ENCODE measurements around the gene PNKP.

The PNKP gene

GRCh38 chr19:49895566-49896297 is 28.4 kb upstream of the PNKP start:
- DNase-seq (ENCODE audit: low spot score), result peak; percentile 68
- in situ Hi-C loops (cut with MboI; ENCODE audit: low pct_unique_long_range_greater_than_20kb, low sequenced_read_pairs, unreplicated experiment), result no loop called here
- TF ChIP-seq, protein P1, sequence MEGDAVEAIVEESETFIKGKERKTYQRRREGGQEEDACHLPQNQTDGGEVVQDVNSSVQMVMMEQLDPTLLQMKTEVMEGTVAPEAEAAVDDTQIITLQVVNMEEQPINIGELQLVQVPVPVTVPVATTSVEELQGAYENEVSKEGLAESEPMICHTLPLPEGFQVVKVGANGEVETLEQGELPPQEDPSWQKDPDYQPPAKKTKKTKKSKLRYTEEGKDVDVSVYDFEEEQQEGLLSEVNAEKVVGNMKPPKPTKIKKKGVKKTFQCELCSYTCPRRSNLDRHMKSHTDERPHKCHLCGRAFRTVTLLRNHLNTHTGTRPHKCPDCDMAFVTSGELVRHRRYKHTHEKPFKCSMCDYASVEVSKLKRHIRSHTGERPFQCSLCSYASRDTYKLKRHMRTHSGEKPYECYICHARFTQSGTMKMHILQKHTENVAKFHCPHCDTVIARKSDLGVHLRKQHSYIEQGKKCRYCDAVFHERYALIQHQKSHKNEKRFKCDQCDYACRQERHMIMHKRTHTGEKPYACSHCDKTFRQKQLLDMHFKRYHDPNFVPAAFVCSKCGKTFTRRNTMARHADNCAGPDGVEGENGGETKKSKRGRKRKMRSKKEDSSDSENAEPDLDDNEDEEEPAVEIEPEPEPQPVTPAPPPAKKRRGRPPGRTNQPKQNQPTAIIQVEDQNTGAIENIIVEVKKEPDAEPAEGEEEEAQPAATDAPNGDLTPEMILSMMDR (IDR thresholded peaks at IDR 0.05; ENCODE audit: extremely low read depth, insufficient read depth, missing control alignments), result no peak

GRCh38 chr19:49894879-49895565 is 27.6 kb upstream of the PNKP start:
- in situ Hi-C loops (cut with MboI; ENCODE audit: low pct_unique_long_range_greater_than_20kb, low sequenced_read_pairs, unreplicated experiment), result no loop called here
- TF ChIP-seq, protein P1 (IDR thresholded peaks at IDR 0.05; ENCODE audit: extremely low read depth, insufficient read depth, missing control alignments), result no peak
- DNase-seq (ENCODE audit: low spot score), result peak; percentile 75

DNA sequence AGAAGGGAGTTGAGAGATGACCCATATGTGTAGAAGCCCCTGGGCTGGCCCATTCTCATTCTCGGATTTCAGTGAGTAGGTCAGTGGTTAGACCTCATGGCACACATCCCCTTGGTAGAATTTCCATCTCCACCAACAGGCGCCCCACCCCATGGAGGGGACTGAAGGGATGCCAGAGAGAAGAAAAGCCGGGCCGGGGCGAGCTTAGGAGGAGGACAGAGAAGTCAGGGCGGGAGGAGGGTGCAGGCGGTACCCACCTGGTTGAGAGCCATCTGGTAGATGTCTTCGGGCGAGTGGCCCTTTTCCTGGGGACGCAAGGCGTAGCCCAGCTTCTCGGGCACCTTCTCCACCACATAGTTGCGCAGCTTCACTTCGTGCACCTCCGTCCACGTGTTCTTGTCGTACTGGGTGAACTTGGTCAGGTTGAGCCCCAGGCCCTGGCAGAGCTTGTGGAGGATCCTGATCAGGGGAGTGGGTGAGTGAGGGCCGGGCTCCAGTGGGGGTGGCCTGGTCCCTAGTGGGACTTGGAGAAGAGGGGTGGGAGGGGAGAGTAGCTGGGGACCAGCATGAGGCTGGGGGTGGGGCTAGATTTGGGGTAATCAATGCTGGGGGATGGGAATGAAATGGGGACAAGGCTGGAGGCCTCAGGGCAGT is 26.8 kb upstream of the PNKP start:
- no peak for DNase-seq (ENCODE audit: low spot score)
- TF ChIP-seq, protein P1 (IDR thresholded peaks at IDR 0.05; ENCODE audit: extremely low read depth, insufficient read depth, missing control alignments), result no peak
- in situ Hi-C loops (cut with MboI; ENCODE audit: low pct_unique_long_range_greater_than_20kb, low sequenced_read_pairs, unreplicated experiment), result no loop called here

DNA sequence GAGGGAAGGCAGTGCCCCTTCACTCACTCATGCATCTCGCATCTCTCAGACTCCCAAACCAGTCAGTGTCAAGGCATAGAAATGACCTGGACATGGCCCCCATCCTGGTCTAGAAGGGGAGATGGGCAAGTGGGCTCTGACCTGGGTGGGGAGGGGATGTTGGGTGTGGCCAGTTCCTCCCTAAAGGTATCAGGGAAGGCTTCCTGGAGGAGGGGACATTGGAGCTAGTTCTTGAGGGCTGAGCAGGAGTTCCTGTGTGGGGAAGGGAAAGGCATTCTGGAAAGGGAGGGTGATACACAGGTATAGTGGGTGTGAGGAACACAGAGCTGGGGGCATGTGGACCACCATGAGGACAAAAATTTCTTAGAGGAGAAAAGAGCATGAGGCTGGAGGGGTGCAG is 25.3 kb upstream of the PNKP start:
- no peak for DNase-seq (ENCODE audit: low spot score)
- TF ChIP-seq, protein P1 (IDR thresholded peaks at IDR 0.05; ENCODE audit: extremely low read depth, insufficient read depth, missing control alignments), result no peak
- in situ Hi-C loops (cut with MboI; ENCODE audit: low pct_unique_long_range_greater_than_20kb, low sequenced_read_pairs, unreplicated experiment), result no loop called here

DNA sequence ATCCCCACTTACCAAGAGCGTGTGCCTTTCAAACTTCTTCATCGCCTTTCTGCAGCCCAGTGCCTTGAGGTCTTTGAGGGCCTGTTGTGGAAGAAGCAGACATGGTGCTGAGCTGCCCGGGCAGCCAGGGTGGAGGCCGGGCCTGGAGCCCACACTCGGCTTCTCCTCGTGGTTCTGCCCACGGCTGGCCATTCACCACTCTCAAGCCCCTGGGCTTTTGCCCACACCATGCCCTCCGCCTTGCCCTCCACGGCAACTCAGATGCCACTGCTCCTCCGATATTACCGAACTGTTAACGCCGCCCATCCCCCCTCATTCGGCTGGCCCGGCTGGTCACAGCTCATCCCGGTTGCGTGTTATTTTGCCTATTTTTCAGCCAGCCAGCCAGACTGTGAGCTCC is 24.0 kb upstream of the PNKP start:
- TF ChIP-seq, protein P1 (IDR thresholded peaks at IDR 0.05; ENCODE audit: extremely low read depth, insufficient read depth, missing control alignments), result no peak
- in situ Hi-C loops (cut with MboI; ENCODE audit: low pct_unique_long_range_greater_than_20kb, low sequenced_read_pairs, unreplicated experiment), result no loop called here
- DNase-seq (ENCODE audit: low spot score), result no peak

DNA sequence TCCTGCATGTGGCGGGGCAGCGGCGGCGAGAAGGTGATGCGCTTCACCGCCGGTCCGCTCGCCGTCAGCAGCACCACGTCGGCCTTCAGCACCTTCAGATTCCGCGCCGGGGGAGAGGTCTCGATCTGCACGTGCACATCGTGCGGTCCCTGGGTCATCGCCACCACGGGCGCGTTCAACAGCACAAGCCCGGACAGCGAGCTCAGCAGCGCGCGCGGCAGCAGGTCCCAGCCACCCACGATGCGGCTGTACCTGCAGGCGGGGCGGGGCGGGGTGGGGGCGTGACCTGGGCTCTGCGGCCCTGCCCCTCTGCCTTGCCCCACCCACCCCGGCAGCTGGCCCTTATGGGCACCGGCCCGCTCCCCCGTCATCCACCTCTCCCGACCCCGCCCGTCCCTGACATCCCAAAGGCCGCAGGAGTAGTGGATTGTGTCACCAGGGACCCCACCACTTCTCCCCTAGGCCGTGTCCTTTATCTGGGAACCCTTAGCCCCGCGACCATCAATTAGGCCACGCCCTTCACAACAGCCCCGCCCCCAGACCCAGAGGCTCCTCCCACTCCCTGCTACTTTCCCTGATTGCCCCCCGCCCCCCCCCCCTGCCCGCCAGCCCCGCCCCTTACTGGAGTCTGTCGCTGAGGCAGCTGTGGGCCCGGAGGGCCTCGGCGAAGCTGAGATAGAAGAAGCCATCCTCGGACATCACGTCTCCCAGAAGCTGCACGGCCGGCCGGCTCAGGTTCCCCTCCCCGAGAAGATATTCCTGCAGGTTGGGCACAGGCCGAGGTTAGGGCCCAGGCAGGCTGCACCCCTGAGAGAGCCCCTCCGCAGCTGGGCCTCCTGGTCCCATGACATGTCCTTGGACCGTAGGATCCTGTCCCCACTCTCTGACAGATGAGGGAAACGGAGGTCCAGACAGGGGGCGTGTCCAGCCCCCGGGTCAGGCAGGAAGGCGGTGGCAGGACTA is 23.3 kb upstream of the PNKP start:
- in situ Hi-C loops (cut with MboI; ENCODE audit: low pct_unique_long_range_greater_than_20kb, low sequenced_read_pairs, unreplicated experiment), result no loop called here
- TF ChIP-seq, protein P1 (IDR thresholded peaks at IDR 0.05; ENCODE audit: extremely low read depth, insufficient read depth, missing control alignments), result no peak
- peak; percentile 87 for DNase-seq (ENCODE audit: low spot score)
